LNCAP (cell line): ENCODE measurements around the gene DOCK1.

Source experiments
- TF ChIP-seq, protein P1 (sequence below): fragments of 450-650 bp; IDR thresholded peaks from 2 replicates; pipeline ENCODE4 v1.5.1; 2017; ENCODE audit warnings: mild to moderate bottlenecking

DOCK1 gene

DNA sequence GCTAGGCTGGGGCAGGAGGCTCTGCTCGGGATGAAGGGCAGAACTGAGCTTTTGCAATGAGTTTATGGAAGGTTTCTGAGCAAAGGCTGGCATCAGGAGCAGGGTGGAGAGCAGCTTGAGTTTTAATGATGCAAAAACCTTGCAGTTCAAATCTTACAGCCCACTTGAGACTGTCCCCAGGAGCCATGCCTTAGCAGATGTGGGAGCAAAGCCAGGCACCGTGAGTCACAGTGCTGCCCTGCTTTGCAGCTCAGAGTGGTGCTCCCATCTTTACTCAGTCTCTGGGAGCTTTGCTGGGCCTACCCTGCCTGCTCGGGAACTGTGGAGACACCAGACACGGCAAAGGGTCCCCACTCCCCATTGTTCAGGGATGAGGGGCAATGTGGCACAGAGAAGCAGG, 521.5 kb downstream of the DOCK1 start:
- TF ChIP-seq, protein P1, sequence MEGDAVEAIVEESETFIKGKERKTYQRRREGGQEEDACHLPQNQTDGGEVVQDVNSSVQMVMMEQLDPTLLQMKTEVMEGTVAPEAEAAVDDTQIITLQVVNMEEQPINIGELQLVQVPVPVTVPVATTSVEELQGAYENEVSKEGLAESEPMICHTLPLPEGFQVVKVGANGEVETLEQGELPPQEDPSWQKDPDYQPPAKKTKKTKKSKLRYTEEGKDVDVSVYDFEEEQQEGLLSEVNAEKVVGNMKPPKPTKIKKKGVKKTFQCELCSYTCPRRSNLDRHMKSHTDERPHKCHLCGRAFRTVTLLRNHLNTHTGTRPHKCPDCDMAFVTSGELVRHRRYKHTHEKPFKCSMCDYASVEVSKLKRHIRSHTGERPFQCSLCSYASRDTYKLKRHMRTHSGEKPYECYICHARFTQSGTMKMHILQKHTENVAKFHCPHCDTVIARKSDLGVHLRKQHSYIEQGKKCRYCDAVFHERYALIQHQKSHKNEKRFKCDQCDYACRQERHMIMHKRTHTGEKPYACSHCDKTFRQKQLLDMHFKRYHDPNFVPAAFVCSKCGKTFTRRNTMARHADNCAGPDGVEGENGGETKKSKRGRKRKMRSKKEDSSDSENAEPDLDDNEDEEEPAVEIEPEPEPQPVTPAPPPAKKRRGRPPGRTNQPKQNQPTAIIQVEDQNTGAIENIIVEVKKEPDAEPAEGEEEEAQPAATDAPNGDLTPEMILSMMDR = no peak

DNA sequence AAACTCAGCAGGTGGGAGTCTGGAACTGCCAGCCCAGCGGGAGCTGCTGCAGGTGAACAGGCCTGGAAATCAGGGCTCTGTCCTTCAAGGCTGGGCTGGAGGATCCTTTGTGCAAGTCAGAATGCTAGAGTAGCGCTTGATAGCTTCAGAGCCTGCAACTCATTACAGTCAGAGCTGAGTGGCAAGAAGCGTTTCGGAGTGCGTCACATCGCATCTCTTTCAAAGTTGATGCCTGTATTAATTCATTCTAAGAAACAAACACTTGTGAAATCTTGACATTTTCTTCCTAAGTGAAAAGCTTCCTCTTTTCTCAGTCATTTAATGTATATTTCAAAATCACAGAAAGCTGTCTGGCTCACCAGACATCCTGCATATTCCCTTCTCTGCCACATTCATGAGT, 522.7 kb downstream of the DOCK1 start:
- TF ChIP-seq, protein P1 = no peak

DNA sequence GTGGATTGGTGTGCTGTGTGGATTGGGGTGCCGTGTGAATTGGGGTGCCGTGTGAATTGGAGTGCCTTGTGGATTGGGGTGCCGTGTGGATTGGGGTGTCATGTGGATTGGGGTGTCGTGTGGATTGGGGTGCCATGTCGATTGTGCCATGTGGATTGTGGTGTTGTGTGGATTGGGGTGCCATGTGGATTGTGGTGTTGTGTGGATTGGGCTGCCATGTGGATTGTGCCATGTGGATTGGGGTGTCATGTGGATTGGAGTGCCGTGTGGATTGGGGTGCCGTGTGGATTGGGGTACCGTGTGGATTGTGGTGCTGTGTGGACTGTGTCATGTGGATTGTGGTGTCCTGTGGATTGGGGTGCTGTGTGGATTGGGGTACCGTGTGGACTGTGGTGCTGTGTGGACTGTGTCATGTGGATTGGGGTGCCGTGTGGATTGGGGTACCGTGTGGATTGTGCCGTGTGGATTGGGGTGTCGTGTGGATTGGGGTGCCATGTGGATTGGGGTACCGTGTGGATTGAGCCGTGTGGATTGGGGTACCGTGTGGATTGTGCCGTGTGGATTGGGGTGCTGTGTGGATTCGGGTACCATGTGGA, 523.3 kb downstream of the DOCK1 start:
- TF ChIP-seq, protein P1 = no peak

DNA sequence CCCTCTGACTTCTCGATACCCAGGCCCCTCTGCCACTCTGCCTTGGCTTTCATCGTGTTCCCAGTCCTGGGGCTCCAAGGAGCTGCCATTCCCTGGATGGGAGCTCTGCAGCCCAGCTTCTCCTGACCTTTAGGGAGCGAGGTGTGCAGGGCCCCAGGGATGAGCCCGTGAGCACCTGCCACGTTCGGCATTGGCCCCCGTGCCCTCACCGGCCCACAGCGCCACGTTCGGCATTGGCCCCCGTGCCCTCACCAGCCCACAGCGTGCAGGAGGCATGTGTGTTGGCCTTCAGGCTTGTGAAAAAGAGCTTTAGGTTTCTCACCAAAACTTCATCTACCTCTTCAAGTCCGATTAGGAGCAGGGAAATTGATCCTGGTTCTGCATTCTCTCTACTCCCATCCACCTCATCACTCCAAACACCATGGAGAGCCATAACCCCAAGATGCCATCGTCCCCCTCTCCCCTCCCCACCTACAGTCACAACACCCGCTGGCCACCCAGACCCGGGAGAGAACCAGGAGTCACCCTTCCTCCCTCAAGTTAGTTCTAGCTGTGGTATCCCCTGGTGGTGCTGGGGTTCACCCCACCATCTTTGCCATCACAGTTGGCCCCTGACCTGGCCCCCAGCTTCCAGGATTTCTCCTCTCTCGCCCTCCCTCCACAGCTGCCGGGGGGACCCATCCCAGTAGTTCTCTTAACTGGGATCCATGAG, 524.5 kb downstream of the DOCK1 start:
- TF ChIP-seq, protein P1 = no peak

DNA sequence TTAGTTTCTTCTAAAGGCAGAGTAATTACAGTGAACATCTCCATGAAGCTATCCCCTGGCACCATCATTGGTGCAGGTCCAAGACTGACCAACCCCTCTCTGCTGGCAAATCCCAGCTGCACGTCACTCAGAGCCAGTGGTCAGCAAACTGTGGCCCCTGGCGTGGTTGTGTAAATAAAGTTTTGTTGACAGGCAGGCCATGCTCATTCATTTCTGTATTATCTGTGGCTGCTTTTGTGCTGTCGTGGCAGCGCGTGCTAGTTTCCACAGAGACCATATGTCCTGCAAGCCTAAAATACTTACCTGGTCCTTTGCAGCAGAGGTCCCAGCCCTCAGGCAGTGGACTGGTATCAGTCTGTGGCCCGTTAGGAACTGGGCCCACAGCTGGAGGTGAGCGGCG, 526.3 kb downstream of the DOCK1 start:
- TF ChIP-seq, protein P1 = no peak

DNA sequence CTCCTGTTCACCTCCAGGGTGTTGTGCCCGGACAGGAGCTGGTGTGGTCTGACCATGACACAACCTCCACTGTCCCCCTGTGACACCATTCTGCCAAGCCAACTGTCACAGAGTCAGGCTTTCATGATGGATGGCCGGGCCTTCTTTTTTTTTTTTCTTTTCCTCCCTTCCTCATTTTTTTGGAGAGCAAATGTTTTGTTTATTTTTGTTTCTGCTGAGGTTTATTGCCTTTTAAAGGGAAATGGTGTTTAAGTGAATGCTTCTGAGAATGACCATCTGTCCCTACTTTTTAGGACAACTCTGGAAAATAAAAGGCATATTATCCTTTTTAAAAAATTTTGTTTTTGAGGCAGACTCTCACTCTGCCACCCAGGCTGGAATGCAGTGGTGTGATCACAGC, 528.8 kb downstream of the DOCK1 start:
- TF ChIP-seq, protein P1 = no peak

DNA sequence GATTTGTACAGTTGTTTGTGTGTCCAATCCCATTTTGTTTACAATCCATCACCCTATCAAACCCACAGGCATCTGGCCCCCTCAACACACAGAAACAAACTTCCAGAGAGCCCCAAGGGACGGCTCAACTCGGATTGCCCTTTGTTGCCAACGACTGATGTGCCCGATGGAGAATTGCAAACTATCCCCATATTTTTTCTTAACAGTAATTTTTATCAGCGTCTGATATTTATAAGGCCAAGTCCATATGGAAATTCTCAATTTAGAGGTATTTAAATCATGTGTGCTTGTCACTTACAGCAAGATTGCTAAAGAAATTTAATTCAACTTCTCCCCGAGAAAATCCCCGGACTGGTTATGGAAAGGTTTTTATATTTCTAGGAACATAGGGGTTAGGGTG, 530.0 kb downstream of the DOCK1 start:
- TF ChIP-seq, protein P1 = no peak

DNA sequence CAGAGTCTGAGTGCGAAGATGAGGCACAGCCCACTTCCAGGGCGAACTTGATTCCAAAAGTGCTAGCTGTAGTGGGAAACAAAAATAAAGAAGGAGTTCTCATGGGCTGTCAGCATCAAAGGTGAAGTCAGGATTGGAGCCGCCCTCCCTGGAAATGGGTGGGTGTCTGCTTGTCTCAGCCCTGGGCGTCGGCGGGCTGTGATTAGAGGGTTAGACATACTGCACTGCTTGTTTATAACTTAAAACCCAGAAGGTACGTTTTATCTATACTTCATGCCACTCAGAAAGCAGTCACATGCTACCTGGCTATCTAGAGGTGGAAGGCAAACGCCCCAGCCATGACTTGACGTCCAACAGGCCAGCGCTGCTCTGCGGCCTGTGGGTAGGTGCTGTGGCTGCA, 535.1 kb downstream of the DOCK1 start:
- TF ChIP-seq, protein P1 = no peak
